GM10266 (cell line): ENCODE measurements around the gene SYCP3.

Experiments
- DNase-seq: peaks from one replicate; pipeline ENCODE4 v3.0.0; 2012; ENCODE audit errors: extremely low spot score
- CTCF ChIP-seq: IDR thresholded peaks from 2 replicates; pipeline ENCODE4 v1.5.1; 2012; ENCODE audit warnings: mild to moderate bottlenecking, low read depth; ENCODE audit not compliant: control insufficient read depth, insufficient read depth; ENCODE audit errors: missing control alignments

Gene SYCP3

DNA sequence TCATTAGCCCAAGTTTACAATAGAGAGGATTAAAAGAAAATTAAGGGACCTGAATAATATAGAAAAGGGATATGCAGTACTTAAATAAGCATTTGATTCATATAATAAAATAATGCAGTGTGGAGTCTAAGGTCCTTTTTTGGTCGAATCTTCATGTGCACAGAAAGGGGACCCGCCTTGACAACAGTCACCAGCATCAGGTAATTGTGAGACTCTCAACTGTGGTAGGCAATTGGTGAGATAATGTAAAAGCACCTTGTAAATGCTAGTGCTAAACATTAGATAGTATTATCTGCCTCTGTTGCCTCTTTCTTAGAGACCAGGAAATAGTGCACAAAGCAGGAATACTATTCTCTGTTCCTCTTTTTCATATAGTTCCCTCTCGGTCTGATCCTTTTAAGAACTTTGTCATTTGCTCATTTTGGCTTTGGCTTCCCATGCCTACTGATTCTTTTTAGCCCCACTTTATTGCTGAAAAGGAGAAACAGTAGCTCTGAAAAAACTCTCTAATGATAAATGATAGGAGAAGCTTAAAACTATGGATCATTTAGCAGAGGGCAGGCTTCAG, 24.3 kb downstream of the SYCP3 start:
- DNase-seq, result no peak
- TF ChIP-seq CTCF, result no peak

- no peak for TF ChIP-seq CTCF
- DNase-seq, result no peak
Measured at GRCh38 chr12:101713930-101714329, 25.3 kb downstream of the SYCP3 start.

- TF ChIP-seq CTCF, result no peak
- no peak for DNase-seq
Measured at GRCh38 chr12:101713059-101713682, 26.1 kb downstream of the SYCP3 start.

DNA sequence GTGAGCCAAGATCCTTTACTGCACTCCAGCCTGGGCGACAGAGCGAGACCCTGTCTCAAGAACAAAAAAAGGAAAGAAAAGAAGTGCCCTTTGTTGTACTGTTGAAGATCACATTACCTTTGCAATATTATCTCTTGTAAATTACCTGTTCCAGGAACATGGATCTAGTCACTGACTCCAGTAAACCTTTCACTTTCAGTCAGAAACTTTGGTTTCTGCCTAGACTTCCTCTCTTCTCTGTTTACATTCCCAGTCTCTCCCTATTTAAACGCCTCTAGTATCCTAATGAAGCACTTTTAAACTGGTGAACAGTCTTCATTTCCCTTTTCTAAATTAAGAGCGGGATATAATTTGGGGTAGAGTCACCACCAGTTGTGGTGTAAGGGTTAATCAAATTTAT, 29.0 kb downstream of the SYCP3 start:
- no peak for DNase-seq
- no peak for TF ChIP-seq CTCF

- TF ChIP-seq CTCF, result no peak
- no peak for DNase-seq
Measured at GRCh38 chr12:101707131-101707782, 32.0 kb downstream of the SYCP3 start.

- DNase-seq, result no peak
- no peak for TF ChIP-seq CTCF
Measured at GRCh38 chr12:101706403-101706802, 32.9 kb downstream of the SYCP3 start.

DNA sequence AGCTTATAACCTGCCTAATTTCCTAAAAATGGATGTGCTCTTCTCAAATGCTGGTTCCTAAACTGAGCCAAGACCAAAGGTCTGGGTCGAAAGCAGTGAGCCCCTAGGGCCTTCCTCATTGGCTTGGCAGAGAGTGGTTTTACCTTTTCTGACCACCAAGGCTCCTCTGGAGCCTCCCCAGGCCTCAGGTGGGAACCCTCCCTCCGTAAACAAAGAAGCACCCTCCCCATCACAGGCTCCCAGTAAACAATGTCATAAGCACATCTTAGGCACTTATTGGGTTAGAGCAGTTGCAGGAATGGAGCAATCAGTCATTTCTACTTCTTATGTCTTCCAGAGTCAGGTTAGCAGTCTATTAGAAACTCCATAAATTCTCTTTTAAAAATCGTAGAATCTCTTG, 35.8 kb downstream of the SYCP3 start:
- TF ChIP-seq CTCF, result no peak
- no peak for DNase-seq
